Measurements from ENCODE around the gene CYP4F22.
A peak's percentile ranks its signal among the peaks of the same experiment; 100 is the strongest.
"Not testable (repeated sequence)": the region's sequence is repeated elsewhere in the genome, so short reads cannot be mapped to it uniquely, and the experiment has no call there.

Gene CYP4F22

DNA sequence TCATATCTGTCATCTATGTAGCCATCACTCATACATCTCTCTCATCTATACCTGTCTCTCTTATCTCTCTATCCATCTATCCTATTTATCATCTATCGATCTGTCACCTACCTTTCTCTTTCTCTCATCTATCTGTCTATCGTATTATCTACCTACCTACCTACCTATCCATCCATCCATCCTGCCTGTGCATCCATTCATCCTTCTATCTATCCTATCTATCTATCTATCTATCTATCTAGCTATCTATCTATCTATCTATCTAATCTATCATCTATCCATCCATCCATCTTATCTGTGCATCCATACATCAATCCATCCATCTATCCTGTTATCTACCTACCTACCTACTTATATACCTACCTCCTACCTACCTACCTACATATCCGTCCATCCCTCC is 62.1 kb downstream of the CYP4F22 start:
- ATAC-seq (no peak), DNase-seq (no peak)

DNA sequence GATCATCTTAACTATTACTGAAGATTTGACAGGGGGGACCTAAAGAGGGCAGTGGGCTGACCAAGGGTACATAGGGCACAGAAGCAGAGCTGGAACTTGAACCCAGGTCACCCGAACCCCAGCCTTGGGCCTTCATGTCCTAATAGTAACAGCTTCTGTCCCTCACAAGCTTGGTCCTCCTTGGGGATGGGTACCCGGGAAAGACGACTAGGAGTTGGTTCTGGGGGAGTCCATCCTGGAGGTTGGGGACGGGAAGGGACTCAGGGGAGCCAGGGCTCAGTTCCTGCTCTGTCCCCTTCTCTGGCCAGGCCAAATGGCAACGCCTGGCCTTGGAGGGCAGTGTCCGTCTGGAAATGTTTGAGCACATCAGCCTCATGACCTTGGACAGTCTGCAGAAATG is 67.1 kb downstream of the CYP4F22 start:
- ATAC-seq (no peak), DNase-seq (no peak)

DNA sequence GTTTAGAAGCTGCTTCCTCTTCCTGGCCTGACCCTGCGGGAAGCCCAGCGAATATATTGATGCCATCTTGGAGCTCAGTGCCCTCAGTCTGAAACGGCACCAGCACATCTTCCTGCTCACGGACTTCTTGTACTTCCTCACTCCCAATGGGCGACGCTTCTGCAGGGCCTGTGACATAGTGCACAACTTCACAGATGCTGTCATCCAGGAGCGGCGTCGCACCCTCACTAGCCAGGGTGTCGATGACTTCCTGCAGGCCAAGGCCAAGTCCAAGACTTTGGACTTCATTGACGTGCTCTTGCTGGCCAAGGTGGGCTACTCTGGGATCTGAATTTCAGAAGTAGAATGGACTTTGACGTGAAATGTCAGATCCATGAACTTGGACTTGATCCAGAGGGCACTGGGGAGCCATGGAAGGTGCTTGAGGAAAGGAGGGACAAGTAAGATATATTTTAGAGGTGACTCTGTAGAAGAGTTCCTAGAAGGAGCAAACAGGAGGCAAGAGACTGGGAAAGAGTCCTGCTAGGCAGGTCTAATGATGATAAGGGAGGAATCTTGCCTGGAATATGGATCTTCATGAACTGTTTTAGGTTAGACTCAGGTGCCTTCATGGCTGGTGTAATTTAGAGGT is 68.3 kb downstream of the CYP4F22 start:
- DNase-seq (no peak), ATAC-seq (no peak)

DNA sequence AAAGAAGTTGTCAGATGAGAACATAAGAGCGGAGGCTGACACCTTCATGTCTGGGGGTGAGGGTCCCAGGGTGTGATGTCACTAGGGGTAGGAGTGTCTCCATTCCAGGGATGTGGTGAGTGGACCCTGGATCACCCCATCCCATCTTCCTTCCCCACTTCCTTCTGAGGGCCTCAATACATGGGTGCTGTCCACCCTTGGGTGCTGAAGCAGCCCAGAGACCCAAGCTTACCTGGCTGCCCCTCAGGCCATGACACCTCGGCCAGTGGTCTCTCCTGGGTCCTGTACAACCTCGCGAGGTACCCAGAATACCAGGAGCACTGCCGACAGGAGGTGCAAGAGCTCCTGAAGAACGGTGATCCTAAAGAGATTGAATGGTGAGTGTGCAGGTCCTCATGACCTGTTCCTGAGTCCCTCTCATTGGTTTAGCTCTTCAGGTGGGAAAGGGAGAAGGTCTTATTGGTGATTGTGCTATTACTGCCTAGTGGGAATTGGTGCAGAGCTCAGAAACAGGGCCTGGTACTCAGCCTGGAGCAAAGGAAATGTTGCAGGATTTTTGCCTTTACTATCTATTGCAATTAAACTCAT is 69.0 kb downstream of the CYP4F22 start:
- DNase-seq = no peak
- no peak for ATAC-seq

DNA sequence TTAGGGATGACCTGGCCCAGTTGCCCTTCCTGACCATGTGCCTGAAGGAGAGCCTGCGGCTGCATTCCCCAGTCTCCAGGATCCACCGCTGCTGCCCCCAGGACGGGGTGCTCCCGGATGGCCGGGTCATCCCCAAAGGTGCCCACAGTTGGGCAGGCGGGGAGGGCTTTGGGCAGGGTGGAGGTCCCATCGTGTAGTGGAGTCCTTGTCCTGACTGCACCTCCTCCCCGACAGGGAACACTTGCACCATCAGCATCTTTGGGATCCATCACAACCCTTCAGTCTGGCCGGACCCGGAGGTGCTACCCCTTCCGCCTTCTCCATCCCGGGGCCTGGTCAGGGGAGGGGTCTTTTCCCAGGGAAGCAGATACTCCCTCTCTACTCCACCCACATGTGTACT is 75.0 kb downstream of the CYP4F22 start:
- ATAC-seq = no peak

DNA sequence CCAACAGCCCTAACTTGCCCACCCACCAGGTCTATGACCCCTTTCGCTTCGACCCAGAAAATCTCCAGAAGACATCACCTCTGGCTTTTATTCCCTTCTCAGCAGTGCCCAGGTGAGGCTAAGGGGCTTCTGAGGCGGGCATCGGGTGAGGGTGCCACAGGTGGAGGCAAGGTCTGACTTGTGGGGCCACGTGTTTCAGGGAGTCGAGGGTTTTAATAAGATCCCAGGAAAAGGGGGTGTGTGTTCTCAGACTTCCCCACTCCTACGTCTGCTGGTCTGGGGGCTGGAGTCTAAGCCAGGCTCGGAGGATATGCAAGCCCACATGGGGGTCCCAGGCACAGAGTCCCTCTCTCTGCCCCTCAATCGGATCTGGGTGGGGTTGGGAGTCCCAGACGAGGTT is 75.8 kb downstream of the CYP4F22 start:
- ATAC-seq = no peak
- no peak for DNase-seq

More for the DNA sequence above, 75.0 kb downstream of the CYP4F22 start:
- DNase-seq = no peak

DNA sequence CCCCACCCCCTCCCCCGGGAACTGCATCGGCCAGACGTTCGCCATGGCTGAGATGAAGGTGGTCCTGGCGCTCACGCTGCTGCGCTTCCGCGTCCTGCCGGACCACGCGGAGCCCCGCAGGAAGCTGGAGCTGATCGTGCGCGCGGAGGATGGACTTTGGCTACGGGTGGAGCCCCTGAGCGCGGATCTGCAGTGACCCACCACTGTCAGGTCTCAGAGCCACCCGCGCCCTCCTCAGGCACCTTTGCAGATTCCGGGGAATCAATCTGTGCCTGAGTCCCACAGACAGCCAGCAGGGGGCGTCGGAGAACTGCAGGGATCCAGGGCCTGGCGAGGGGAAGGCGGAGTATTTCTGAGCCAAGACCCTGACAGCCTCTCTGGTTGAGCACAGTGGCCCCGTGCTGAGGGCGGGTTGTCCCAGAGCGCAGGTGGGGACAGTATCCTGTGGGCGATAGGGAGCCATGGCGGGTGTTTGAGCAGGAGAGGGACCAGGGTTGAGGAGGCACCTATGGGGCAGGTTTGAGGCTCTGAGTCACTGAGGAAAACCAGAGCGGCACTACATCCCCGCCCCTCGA is 76.3 kb downstream of the CYP4F22 start:
- DNase-seq (peak; percentile 92), ATAC-seq (peak; percentile 88)

DNA sequence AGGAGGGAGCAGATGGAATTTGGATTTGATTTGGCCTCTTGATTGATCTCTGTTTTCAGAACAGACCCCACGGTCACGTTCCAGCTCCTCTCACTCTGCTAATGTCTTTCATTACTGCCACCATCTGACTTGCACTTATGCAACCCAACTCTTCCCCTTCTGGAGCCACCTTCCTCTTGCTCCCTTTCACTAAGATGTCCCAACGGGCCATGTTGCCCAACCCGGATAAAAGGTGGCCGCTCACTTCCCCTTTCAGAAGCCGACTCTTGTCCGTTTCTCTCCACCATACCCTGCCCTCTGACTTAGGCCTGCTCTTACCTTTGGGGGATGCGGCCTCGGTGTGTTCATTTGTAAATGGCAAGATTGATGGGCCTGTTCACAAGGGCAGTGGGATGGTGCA is 79.3 kb downstream of the CYP4F22 start:
- ATAC-seq (no peak), DNase-seq (no peak)

DNA sequence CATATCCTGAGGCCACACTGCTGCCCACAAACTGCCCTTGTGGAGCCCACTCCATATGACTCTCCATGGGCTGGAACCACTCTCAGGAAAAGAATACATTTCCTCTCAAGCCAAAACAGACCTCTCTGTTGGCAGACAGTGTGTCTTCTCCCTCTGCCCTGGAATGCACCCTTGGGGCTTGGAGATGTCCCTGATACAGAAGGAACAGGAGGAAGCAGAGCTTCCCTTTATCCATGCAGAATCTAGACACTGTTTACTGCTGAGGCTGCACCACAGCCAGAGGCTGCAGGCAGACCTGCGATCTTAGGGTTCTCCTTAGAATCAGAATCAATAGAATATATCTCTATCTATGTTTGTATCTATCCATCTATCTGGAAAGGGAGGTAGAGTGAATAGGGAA is 79.9 kb downstream of the CYP4F22 start:
- DNase-seq = no peak
- no peak for ATAC-seq

DNA sequence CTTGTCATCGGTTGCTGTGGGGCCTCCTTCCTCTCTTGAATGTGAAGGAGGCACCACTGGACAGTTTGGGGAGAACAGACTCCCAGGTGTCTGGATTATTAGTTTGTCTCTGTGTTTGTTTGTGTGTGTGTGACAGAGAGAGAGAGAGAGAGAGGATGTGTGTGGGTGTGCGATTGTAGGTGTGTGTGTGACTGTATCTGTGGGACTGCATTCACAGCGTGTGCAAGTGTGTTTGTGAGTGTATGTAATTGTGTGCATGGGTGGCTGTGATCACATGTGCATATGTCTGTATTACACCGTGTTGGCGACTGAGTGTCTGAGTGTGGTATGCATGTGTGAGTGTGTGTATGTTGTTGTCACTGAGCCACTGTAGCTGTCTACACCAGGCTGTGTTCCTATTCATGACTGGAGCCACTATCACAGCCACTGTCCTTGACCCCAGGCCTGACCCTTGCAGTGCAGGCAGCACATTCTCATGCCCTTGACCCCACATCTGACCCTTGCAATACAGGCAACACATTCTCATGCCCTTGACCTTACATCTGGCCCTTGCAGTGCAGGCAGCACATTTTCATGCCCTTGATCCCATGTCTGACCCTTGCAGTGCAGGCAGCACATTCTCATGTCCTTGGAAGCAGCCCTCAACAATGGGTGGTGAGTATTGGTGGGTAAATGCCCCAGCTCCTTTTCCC is 81.6 kb downstream of the CYP4F22 start:
- DNase-seq = no peak
- ATAC-seq = no peak

DNA sequence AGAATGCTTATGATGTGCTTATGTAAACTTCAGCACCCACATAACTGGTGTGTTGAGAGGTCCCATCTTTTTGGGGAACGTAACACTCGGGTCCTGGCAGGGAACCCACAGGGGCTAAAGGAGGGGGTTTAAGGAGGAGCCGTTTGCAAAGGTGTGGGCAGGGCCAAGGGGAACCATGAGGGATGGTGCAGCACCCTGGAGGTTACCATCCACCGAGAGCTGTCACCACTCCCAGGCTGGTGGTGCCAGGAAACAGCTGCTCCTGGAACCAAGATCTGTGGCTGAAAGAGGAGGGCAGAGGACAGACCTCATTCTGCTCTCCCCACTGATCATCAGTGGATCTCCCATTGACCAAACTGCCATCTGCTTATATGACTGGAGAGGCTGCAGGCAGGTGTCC is 83.5 kb downstream of the CYP4F22 start:
- ATAC-seq (no peak), DNase-seq (no peak)

DNA sequence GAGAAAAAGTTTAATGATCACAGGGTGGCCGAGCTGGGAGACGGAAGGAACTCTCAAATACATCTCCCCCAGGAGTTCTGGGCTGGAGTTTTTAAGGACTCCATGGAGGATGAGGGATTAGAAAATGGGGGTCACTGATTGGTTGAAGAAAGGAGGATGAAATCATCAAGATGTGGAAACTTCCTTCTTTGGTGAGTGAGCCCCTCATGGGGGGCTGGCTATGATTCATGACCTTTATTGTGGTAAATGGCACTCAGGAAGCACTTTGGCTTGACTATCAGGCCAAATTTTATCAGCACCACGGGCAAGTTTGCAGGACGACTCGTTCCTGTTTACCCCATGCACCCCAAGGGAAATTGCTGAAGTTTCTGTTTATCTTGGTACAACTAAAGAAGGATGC is 84.2 kb downstream of the CYP4F22 start:
- not testable (repeated sequence) for ATAC-seq

DNA sequence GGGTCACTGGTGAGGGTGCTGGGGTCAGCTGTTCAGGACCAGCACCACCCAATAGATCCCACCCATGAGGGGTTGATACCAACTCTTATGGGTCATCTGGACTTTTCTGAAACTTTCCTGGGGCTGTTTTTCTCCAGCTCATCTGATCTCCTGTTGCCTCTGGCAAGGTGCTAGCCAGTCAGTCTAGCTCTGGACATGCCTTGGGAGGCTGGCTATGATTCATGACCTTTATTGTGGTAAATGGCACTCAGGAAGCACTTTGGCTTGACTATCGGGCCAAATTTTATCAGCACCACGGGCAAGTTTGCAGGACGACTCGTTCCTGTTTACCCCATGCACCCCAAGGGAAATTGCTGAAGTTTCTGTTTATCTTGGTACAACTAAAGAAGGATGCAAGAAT is 85.4 kb downstream of the CYP4F22 start:
- not testable (repeated sequence) for DNase-seq, ATAC-seq

More for the DNA sequence above, 84.2 kb downstream of the CYP4F22 start:
- DNase-seq = not testable (repeated sequence)

DNA sequence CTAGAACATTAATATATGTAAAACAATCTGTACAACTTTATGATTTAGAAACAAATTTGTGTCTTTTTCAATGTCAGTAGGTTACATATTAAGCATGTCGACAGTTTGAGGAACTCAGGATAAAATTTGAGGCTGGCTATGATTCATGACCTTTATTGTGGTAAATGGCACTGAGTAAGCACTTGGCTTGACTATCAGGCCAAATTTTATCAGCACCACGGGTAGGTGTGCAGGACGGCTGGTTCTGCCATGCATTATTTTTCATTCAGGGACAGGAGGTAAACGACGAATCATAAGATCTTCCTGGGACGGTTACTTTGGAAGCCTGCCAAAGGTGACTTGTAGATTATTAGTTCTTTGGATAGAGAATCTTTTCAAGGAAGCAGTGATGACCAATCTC is 86.7 kb downstream of the CYP4F22 start:
- no peak for DNase-seq
- no peak for ATAC-seq
